NCI-H2081 (cell line): Measurements from ENCODE around the gene SMIM33.
A peak's percentile ranks its signal among the peaks of the same experiment; 100 is the strongest.
"Not testable (repeated sequence)": the region's sequence is repeated elsewhere in the genome, so short reads cannot be mapped to it uniquely, and the experiment has no call there.

Experiments used
- DNase-seq, 2 experiments: peaks; one replicate each; lab custom pipeline; 2025; lab: John Stamatoyannopoulos, UW

Gene SMIM33

GRCh38 chr5:139482050-139482889 is 11.5 kb downstream of the SMIM33 start, which contains the start of gene STING1:
Gene STING1 (minus strand): TSS chr5:139482758. CDS start chr5:139481704, 1,054 bp downstream.
- DNase-seq: peak; percentile 11 to 22

GRCh38 chr5:139482890-139483208 is 12.0 kb downstream of the SMIM33 start:
- not testable (repeated sequence) for DNase-seq

- DNase-seq: no peak
These were observed 15.4 kb downstream of the SMIM33 start for GRCh38 chr5:139486201-139486600.

GRCh38 chr5:139488260-139488659 is 17.5 kb downstream of the SMIM33 start:
- DNase-seq: no peak

GRCh38 chr5:139492700-139493192 is 21.9 kb downstream of the SMIM33 start:
- no peak for DNase-seq

- DNase-seq: no peak
These were observed 23.5 kb downstream of the SMIM33 start for GRCh38 chr5:139494256-139494655.

GRCh38 chr5:139494832-139495231 is 24.0 kb downstream of the SMIM33 start:
- DNase-seq: no peak

- no peak for DNase-seq
These were observed 25.0 kb downstream of the SMIM33 start for GRCh38 chr5:139495638-139496435.

- DNase-seq: no peak
These were observed 30.6 kb downstream of the SMIM33 start for GRCh38 chr5:139501381-139501780.

GRCh38 chr5:139503036-139503817 is 32.4 kb downstream of the SMIM33 start:
- not testable (repeated sequence) for DNase-seq

GRCh38 chr5:139503879-139504278 is 33.1 kb downstream of the SMIM33 start:
- DNase-seq: not testable (repeated sequence)

GRCh38 chr5:139504722-139505121 is 33.9 kb downstream of the SMIM33 start:
- DNase-seq: not testable (repeated sequence)

GRCh38 chr5:139512786-139513390 is 42.1 kb downstream of the SMIM33 start:
- DNase-seq: no peak

GRCh38 chr5:139513434-139513833 is 42.6 kb downstream of the SMIM33 start:
- peak; percentile 31 to 53 for DNase-seq

GRCh38 chr5:139513852-139514485 is 43.2 kb downstream of the SMIM33 start:
- no peak for DNase-seq

GRCh38 chr5:139514486-139514856 is 43.7 kb downstream of the SMIM33 start:
- no peak for DNase-seq

GRCh38 chr5:139517683-139518564 is 47.1 kb downstream of the SMIM33 start:
- peak; percentile 71 to 75 for DNase-seq
